ENCODE measurements around the gene CCNB3. TPM values are rescaled to one million over a fixed set of nuclear protein-coding genes. Genes with fewer than 3 reads are reported as not detected.

Gene CCNB3
- total and polyA plus RNA-seq, 9 of the 15 experiments (the other 6 are each of a cell fraction or from before 2014, with no cell fraction given): 0.05 to 0.25 (median 0.08) TPM; not detected in 3

DNA sequence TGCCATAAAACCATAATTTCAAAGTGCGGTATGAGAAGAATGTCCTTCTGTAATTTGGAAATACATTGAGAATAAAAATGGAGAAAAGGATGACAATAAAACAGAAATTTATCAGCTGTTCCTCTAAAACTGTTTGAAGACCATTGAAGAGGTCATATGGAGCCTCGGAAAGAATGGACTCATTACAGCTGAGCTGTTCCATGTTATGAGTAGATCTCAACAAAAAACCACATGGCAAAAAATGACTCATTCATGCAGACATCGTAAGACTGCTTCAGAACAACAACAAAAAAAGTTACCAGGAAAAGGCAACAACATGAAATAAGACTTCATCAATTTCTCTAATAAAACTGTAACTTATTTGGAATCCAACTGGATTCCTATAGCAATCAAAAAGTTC is 43.4 kb upstream of the CCNB3 start:
- ATAC-seq (no peak), FAIRE-seq (no peak), DNase-seq (ENCODE audit: extremely low read depth in 1 of 4, low spot score in 3 of 4) (no peak)
- no peaks in the 10 kb centered on the region for H3K36me3 ChIP-seq (ENCODE audit: control insufficient read depth, insufficient read depth, low read length)
- H3K9me1 ChIP-seq (ENCODE audit: control insufficient read depth, insufficient read depth, low read length): no peaks in the 10 kb centered on the region
- no peaks in the 10 kb centered on the region for H4K20me1 ChIP-seq (replicated peaks; ENCODE audit: control insufficient read depth, insufficient read depth, low read length)
- WGBS (ENCODE audit: insufficient coverage, low coverage, missing lambda C conversion rate): 24% methylated on average over 3 of the region's 3 CpGs
- no peaks in the 10 kb centered on the region for H3K79me2 ChIP-seq (ENCODE audit: control insufficient read depth, insufficient read depth, low read length)
- ChIA-PET CTCF (ENCODE audit: low intra/inter-chr PET ratio) (no interaction called here), POLR2A (no interaction called here)
- no peak overlapping the region for H3K27ac ChIP-seq (ENCODE audit: extremely low read depth, low read depth, low read length)
- TF ChIP-seq, protein P1, sequence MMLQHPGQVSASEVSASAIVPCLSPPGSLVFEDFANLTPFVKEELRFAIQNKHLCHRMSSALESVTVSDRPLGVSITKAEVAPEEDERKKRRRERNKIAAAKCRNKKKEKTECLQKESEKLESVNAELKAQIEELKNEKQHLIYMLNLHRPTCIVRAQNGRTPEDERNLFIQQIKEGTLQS (IDR thresholded peaks at IDR 0.05): peak; percentile 46
- TF ChIP-seq, protein P1 (CRISPR knock-in tag; conservative IDR thresholded peaks at IDR 0.05): no peak
- no peak for TF ChIP-seq ZNF445 (CRISPR knock-in tag; IDR thresholded peaks at IDR 0.05; ENCODE audit: low read depth)
- TF ChIP-seq FOSL1 (tag; conservative IDR thresholded peaks at IDR 0.05): peak; percentile 63
- BruUV-seq (replicated peaks): no TSS peak
- no peaks in the 10 kb centered on the region for H3K9me3 ChIP-seq (replicated peaks; ENCODE audit: control insufficient read depth, insufficient read depth, low read depth, low read length)
- no peaks in the 10 kb centered on the region for H3K27me3 ChIP-seq (ENCODE audit: control insufficient read depth in 2 of 2, insufficient read depth in 2 of 2, low read length in 2 of 2)
- no peak overlapping the region for H3K4me2 ChIP-seq (ENCODE audit: insufficient read depth, low read length)
- in situ Hi-C loops (cut with MboI) (no loop called here), intact Hi-C loops (cut with micrococcal nuclease) (no loop called here)
- no peak overlapping the region for H3K9ac ChIP-seq (ENCODE audit: insufficient read depth in 1 of 2, low read depth in 2 of 2, low read length in 2 of 2)
- H3K4me1 ChIP-seq (replicated peaks in 1 of 2; ENCODE audit: control insufficient read depth in 2 of 2, insufficient read depth in 2 of 2, low read length in 2 of 2): peaks cover 0 to under 1% of the 10 kb centered on the region in 2 experiments; a peak in 2 of 5 replicates
- H3K4me3 ChIP-seq: no peak overlapping the region
- H2AFZ ChIP-seq (ENCODE audit: low read depth, low read length): peak overlapping the region; percentile 41; the same call in 1 of the 2 replicates

DNA sequence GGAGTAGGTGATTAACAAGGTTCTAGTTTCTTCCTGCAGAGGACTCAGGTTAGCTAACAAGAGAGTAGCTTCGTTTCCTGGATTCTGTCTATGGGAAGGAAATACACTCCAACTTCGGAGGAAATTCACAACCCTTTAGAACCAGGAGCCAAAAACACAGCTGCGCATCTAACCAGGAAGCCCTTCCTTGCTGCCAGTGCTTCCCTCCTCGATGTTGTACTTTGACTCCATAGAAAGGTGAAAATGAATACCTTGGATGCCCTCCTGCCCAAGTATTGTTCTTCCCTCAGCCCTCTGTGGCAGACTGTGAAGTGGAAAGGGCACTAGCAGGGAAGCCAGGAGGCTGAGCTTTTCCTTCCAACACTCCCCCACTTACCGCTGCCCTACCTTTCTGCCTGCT is 38.8 kb upstream of the CCNB3 start:
- H3K9me1 ChIP-seq (ENCODE audit: control insufficient read depth, insufficient read depth, low read length): no peaks in the 10 kb centered on the region
- H2AFZ ChIP-seq (ENCODE audit: low read depth, low read length): no peak overlapping the region
- no peak for DNase-seq (ENCODE audit: extremely low read depth in 1 of 4, low spot score in 3 of 4)
- intact Hi-C loops (cut with micrococcal nuclease): no loop called here
- no peaks in the 10 kb centered on the region for H4K20me1 ChIP-seq (replicated peaks; ENCODE audit: control insufficient read depth, insufficient read depth, low read length)
- POLR2A ChIA-PET: no interaction called here
- in situ Hi-C loops (cut with MboI): no loop called here
- H3K4me2 ChIP-seq (ENCODE audit: insufficient read depth, low read length): no peak overlapping the region
- no peak overlapping the region for H3K4me3 ChIP-seq
- BruUV-seq (replicated peaks): no TSS peak
- no peaks in the 10 kb centered on the region for H3K79me2 ChIP-seq (ENCODE audit: control insufficient read depth, insufficient read depth, low read length)
- CTCF ChIA-PET (ENCODE audit: low intra/inter-chr PET ratio): no interaction called here
- ATAC-seq: no peak
- no peak overlapping the region for H3K27ac ChIP-seq (ENCODE audit: extremely low read depth, low read depth, low read length)
- 27% methylated on average over 4 of the region's 5 CpGs for WGBS (ENCODE audit: insufficient coverage, low coverage, missing lambda C conversion rate)
- no peaks in the 10 kb centered on the region for H3K27me3 ChIP-seq (ENCODE audit: control insufficient read depth in 2 of 2, insufficient read depth in 2 of 2, low read length in 2 of 2)
- no peaks in the 10 kb centered on the region for H3K9me3 ChIP-seq (replicated peaks; ENCODE audit: control insufficient read depth, insufficient read depth, low read depth, low read length)
- no peak overlapping the region for H3K9ac ChIP-seq (ENCODE audit: insufficient read depth in 1 of 2, low read depth in 2 of 2, low read length in 2 of 2)
- FAIRE-seq: no peak
- peaks cover 0 to 5% of the 10 kb centered on the region in 2 experiments; a peak in 3 of 5 replicates for H3K4me1 ChIP-seq (replicated peaks in 1 of 2; ENCODE audit: control insufficient read depth in 2 of 2, insufficient read depth in 2 of 2, low read length in 2 of 2)
- H3K36me3 ChIP-seq (ENCODE audit: control insufficient read depth, insufficient read depth, low read length): no peaks in the 10 kb centered on the region
- no peak for TF ChIP-seq SMARCA5 (IDR thresholded peaks at IDR 0.05)
- TF ChIP-seq, protein P2, sequence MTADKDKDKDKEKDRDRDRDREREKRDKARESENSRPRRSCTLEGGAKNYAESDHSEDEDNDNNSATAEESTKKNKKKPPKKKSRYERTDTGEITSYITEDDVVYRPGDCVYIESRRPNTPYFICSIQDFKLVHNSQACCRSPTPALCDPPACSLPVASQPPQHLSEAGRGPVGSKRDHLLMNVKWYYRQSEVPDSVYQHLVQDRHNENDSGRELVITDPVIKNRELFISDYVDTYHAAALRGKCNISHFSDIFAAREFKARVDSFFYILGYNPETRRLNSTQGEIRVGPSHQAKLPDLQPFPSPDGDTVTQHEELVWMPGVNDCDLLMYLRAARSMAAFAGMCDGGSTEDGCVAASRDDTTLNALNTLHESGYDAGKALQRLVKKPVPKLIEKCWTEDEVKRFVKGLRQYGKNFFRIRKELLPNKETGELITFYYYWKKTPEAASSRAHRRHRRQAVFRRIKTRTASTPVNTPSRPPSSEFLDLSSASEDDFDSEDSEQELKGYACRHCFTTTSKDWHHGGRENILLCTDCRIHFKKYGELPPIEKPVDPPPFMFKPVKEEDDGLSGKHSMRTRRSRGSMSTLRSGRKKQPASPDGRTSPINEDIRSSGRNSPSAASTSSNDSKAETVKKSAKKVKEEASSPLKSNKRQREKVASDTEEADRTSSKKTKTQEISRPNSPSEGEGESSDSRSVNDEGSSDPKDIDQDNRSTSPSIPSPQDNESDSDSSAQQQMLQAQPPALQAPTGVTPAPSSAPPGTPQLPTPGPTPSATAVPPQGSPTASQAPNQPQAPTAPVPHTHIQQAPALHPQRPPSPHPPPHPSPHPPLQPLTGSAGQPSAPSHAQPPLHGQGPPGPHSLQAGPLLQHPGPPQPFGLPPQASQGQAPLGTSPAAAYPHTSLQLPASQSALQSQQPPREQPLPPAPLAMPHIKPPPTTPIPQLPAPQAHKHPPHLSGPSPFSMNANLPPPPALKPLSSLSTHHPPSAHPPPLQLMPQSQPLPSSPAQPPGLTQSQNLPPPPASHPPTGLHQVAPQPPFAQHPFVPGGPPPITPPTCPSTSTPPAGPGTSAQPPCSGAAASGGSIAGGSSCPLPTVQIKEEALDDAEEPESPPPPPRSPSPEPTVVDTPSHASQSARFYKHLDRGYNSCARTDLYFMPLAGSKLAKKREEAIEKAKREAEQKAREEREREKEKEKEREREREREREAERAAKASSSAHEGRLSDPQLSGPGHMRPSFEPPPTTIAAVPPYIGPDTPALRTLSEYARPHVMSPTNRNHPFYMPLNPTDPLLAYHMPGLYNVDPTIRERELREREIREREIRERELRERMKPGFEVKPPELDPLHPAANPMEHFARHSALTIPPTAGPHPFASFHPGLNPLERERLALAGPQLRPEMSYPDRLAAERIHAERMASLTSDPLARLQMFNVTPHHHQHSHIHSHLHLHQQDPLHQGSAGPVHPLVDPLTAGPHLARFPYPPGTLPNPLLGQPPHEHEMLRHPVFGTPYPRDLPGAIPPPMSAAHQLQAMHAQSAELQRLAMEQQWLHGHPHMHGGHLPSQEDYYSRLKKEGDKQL (CRISPR knock-in tag; IDR thresholded peaks at IDR 0.05; ENCODE audit: borderline replicate concordance): no peak
- no peak for TF ChIP-seq RBM22 (IDR thresholded peaks at IDR 0.05; ENCODE audit: low read depth, low read length, poor library complexity, severe bottlenecking)
- TF ChIP-seq LEF1 (IDR thresholded peaks at IDR 0.05): no peak
- no peak for TF ChIP-seq GATAD2A (IDR thresholded peaks at IDR 0.05)
- TF ChIP-seq ZNF76 (CRISPR knock-in tag; IDR thresholded peaks at IDR 0.05; ENCODE audit: borderline replicate concordance): no peak
- TF ChIP-seq GTF2E2 (tag; IDR thresholded peaks at IDR 0.05): no peak
- no peak for TF ChIP-seq NFIC (IDR thresholded peaks at IDR 0.05)

Data from K562 (cell line).